Keratinocyte (primary cell): Measurements from ENCODE around the gene SAG. TPM values are rescaled to one million over a fixed set of nuclear protein-coding genes. Genes with fewer than 3 reads are reported as not detected.

Experiments used
- DNase-seq: peaks from one replicate; pipeline ENCODE4 v3.0.0-alpha.2; 2011; ENCODE audit warnings: low read depth, missing footprints, low spot score
- FAIRE-seq: peaks from 2 replicates; lab custom pipeline; 2011; peaks lifted over from hg19 to GRCh38; lab: Jason Lieb, UNC
- H2AFZ ChIP-seq: 2 replicates; pipeline ENCODE4 v1.6.0; 2012; ENCODE audit warnings: low read length, control low read depth, inconsistent platforms; ENCODE audit not compliant: control insufficient read depth
- H3K27ac ChIP-seq: 2 replicates; pipeline ENCODE4 v1.5.1; 2011; ENCODE audit warnings: low read length; ENCODE audit not compliant: control insufficient read depth, insufficient read depth
- H3K27me3 ChIP-seq: 3 replicates; pipeline ENCODE4 v1.6.0; 2011; ENCODE audit warnings: low read length; ENCODE audit not compliant: control insufficient read depth, insufficient read depth; ENCODE audit errors: extremely low read depth
- H3K36me3 ChIP-seq, 2 experiments: 2 replicates in 1 of 2; 3 replicates in 1 of 2; pipeline ENCODE4 v1.5.1; 2011; ENCODE audit warnings: low read length in 2 of 2, mild to moderate bottlenecking in 1 of 2; ENCODE audit not compliant: control insufficient read depth in 2 of 2, insufficient read depth in 2 of 2; ENCODE audit errors: extremely low read depth in 1 of 2
- H3K4me1 ChIP-seq: 3 replicates; pipeline ENCODE4 v1.5.1; 2011; ENCODE audit warnings: low read length; ENCODE audit not compliant: control insufficient read depth, insufficient read depth; ENCODE audit errors: extremely low read depth
- H3K4me2 ChIP-seq: 3 replicates; pipeline ENCODE4 v1.6.0; 2011; ENCODE audit warnings: low read depth, low read length; ENCODE audit not compliant: control insufficient read depth, insufficient read depth; ENCODE audit errors: extremely low read depth
- H3K4me3 ChIP-seq, 3 experiments: fragments of 200-600 bp in 1 of 3; sonication (generic) in 1 of 3; 2 replicates in 2 of 3; 3 replicates in 1 of 3; pipeline ENCODE4 v1.5.1; 2011 to 2016; ENCODE audit warnings: low read length in 3 of 3, mild to moderate bottlenecking in 3 of 3, control low read depth in 2 of 3, inconsistent platforms in 1 of 3, low read depth in 1 of 3, mixed read lengths in 1 of 3, mixed run types in 1 of 3, moderate library complexity in 1 of 3; ENCODE audit not compliant: control insufficient read depth in 2 of 3, insufficient read depth in 2 of 3; ENCODE audit errors: extremely low read depth in 1 of 3
- H3K79me2 ChIP-seq: 2 replicates; pipeline ENCODE4 v1.6.0; 2012; ENCODE audit warnings: low read length; ENCODE audit not compliant: control insufficient read depth, insufficient read depth
- H3K9ac ChIP-seq: 3 replicates; pipeline ENCODE4 v1.6.0; 2011; ENCODE audit warnings: low read length; ENCODE audit not compliant: control insufficient read depth, insufficient read depth; ENCODE audit errors: extremely low read depth
- H3K9me1 ChIP-seq: 3 replicates; pipeline ENCODE4 v1.6.0; 2011; ENCODE audit warnings: low read length; ENCODE audit not compliant: control insufficient read depth, insufficient read depth; ENCODE audit errors: extremely low read depth
- H3K9me3 ChIP-seq: 2 replicates; pipeline ENCODE4 v1.5.1; 2012; ENCODE audit warnings: low read depth, low read length; ENCODE audit not compliant: control insufficient read depth
- H4K20me1 ChIP-seq: 3 replicates; pipeline ENCODE4 v1.6.0; 2011; ENCODE audit warnings: low read length; ENCODE audit not compliant: control insufficient read depth, insufficient read depth; ENCODE audit errors: extremely low read depth
- EZH2 ChIP-seq: IDR thresholded peaks from one replicate; pipeline ENCODE4 v1.6.1; 2012; ENCODE audit warnings: inconsistent platforms, mild to moderate bottlenecking, low read length, moderate library complexity
- dilution Hi-C: fragments of 300-500 bp; cut with MboI; formaldehyde crosslinking; loops from one replicate; pipeline ENCODE4 v1.7.0; 2020; ENCODE audit warnings: low sequenced_read_pairs; ENCODE audit not compliant: extremely low pct_ligation_motif_present
- polyA plus RNA-seq, 5 experiments: library from polyadenylated mRNA; depleted of rRNA in 3 of 5; stranded (reverse) in 3 of 5; stranded (forward) in 1 of 5; unstranded in 1 of 5; fragments of >200 nt; gene quantifications; 1 replicate in 1 of 5; 2 replicates in 3 of 5; 3 replicates in 1 of 5; pipeline versions ENCODE4 v1.2.1 to v1.2.3, GENCODE V29; 2011 to 2012; ENCODE audit warnings: missing spikeins in 2 of 5, low read depth in 1 of 5, low replicate concordance in 1 of 5
- TF ChIP-seq, protein P1 (sequence below), 3 experiments: IDR thresholded peaks in 1 of 3; conservative IDR thresholded peaks in 1 of 3; optimal IDR thresholded peaks in 1 of 3; 2 replicates in 2 of 3; 3 replicates in 1 of 3; pipeline versions ENCODE3 to v1.5.1; 2011; ENCODE audit warnings: low read length in 3 of 3, mild to moderate bottlenecking in 3 of 3, moderate library complexity in 2 of 3, control low read depth in 1 of 3, inconsistent platforms in 1 of 3; ENCODE audit not compliant: insufficient read depth in 2 of 3; ENCODE audit errors: extremely low read depth in 1 of 3

SAG gene
- polyA plus RNA-seq, 1 donor (not counting 4 experiments of a cell fraction or from before 2014, with no cell fraction given), result not detected

DNA sequence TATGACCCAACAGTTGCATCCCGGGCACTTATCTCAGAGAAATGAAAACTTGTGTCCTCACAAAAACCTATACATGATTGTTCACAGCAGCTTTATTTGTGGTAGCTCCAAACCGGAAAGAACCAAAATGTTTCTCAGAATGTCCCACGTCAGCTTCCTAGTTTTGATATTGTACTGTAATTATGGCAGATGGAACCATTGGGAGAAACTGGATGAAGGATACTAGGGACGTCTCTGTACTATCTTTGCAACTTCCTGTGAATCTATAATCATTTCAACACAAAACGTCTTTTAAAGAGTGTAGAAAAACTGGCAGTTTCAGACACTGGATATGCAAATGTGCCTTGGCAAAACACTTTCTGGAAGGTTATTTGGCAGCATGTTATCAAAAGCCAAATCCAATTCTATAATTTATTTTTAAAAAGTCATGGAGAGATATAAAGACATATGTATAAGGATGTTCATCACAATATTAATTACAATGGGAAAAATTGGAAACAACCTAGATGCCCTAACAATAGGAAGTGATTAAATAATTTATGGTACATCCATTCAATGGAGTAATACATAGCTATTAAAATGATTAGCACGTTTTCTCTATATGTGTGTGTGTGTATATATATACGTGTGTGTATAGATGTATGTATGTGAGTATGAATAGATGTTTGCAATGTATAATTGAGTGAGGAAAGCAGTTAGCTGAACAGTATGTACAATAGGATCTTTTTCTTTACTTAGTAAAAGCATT is 9.8 kb downstream of the SAG start:
- no peaks in the 10 kb centered on the region for H3K4me1 ChIP-seq
- peaks cover 27% of the 10 kb centered on the region for H3K27me3 ChIP-seq
- FAIRE-seq, result no peak
- TF ChIP-seq, protein P1, sequence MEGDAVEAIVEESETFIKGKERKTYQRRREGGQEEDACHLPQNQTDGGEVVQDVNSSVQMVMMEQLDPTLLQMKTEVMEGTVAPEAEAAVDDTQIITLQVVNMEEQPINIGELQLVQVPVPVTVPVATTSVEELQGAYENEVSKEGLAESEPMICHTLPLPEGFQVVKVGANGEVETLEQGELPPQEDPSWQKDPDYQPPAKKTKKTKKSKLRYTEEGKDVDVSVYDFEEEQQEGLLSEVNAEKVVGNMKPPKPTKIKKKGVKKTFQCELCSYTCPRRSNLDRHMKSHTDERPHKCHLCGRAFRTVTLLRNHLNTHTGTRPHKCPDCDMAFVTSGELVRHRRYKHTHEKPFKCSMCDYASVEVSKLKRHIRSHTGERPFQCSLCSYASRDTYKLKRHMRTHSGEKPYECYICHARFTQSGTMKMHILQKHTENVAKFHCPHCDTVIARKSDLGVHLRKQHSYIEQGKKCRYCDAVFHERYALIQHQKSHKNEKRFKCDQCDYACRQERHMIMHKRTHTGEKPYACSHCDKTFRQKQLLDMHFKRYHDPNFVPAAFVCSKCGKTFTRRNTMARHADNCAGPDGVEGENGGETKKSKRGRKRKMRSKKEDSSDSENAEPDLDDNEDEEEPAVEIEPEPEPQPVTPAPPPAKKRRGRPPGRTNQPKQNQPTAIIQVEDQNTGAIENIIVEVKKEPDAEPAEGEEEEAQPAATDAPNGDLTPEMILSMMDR (optimal IDR thresholded peaks at IDR 0.05 in 1 of 3, IDR thresholded peaks at IDR 0.05 in 1 of 3, conservative IDR thresholded peaks at IDR 0.05 in 1 of 3; ENCODE audit: extremely low read depth in 1 of 3, insufficient read depth in 2 of 3, low read length in 3 of 3), result no peak
- TF ChIP-seq EZH2, result no peak
- H3K9ac ChIP-seq, result no peak overlapping the region
- no peak overlapping the region for H3K4me2 ChIP-seq
- dilution Hi-C loops, result no loop called here
- H3K36me3 ChIP-seq, result no peaks in the 10 kb centered on the region
- no peaks in the 10 kb centered on the region for H3K9me3 ChIP-seq
- H3K27ac ChIP-seq, result no peak overlapping the region
- no peak for DNase-seq
- no peaks in the 10 kb centered on the region for H3K79me2 ChIP-seq
- H3K4me3 ChIP-seq, result no peak overlapping the region
- H4K20me1 ChIP-seq, result no peaks in the 10 kb centered on the region
- no peaks in the 10 kb centered on the region for H3K9me1 ChIP-seq
- no peak overlapping the region for H2AFZ ChIP-seq

DNA sequence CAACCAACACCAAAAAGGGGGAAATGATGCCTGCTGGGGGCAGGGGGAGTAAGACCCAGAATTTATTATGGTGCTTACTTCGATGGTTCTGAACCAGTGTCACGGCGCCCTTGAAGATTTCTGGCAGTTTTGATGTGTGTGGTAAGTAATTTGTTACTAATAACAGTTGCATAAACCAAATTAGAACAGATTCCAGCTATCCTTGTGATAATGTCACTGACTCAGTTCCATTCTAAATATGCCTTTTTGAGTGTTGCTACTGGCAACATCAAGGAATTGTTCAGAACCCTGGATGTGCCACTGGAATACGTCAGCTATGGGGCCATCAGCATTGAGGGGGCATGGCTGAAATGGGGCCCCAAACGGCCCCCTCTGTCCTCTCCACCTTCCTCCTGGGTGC is 11.6 kb downstream of the SAG start:
- Histone ChIP-seq H3K9me3 (no peaks in the 10 kb centered on the region), H3K4me2 (no peak overlapping the region), H3K27me3 (peaks cover 20% of the 10 kb centered on the region), H3K27ac (no peak overlapping the region), H3K79me2 (no peaks in the 10 kb centered on the region), H2AFZ (no peak overlapping the region), H4K20me1 (no peaks in the 10 kb centered on the region), H3K9ac (no peak overlapping the region), H3K9me1 (no peaks in the 10 kb centered on the region), H3K4me3 (no peak overlapping the region), H3K4me1 (no peaks in the 10 kb centered on the region), H3K36me3 (no peaks in the 10 kb centered on the region)
- dilution Hi-C loops, result no loop called here
- FAIRE-seq (no peak), DNase-seq (no peak)
- TF ChIP-seq EZH2, result no peak
- TF ChIP-seq, protein P1 (optimal IDR thresholded peaks at IDR 0.05 in 1 of 3, IDR thresholded peaks at IDR 0.05 in 1 of 3, conservative IDR thresholded peaks at IDR 0.05 in 1 of 3; ENCODE audit: extremely low read depth in 1 of 3, insufficient read depth in 2 of 3, low read length in 3 of 3), result no peak
